HG03066 (cell line): ENCODE measurements around the gene TOLLIP.
"Not testable (repeated sequence)": the region's sequence is repeated elsewhere in the genome, so short reads cannot be mapped to it uniquely, and the experiment has no call there.

ENCODE experiments used
- ATAC-seq: cut with Tn5 transposase; IDR thresholded peaks from one replicate; pipeline ENCODE4 v1.9.1; 2021; ENCODE audit warnings: low read depth; ENCODE audit not compliant: unreplicated experiment

Gene TOLLIP

GRCh38 chr11:1267441-1268100, 41.9 kb downstream of the TOLLIP start:
- ATAC-seq = no peak

DNA sequence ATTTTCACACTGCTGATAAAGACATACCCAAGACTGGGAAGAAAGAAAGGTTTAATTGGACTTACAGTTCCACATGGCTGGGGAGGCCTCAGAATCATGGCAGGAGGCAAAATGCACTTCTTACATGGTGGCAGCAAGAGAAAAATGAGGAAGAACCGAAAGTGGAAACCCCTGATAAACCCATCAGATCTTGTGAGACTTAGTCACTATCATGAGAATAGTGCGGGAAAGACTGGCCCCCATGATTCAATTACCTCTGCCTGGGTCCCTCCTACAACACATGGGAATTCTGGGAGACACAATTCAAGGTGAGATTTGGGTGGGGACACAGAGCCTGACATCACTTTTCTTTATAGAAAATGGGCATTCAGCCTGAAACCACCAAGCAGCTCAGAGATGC, 42.5 kb downstream of the TOLLIP start:
- not testable (repeated sequence) for ATAC-seq

DNA sequence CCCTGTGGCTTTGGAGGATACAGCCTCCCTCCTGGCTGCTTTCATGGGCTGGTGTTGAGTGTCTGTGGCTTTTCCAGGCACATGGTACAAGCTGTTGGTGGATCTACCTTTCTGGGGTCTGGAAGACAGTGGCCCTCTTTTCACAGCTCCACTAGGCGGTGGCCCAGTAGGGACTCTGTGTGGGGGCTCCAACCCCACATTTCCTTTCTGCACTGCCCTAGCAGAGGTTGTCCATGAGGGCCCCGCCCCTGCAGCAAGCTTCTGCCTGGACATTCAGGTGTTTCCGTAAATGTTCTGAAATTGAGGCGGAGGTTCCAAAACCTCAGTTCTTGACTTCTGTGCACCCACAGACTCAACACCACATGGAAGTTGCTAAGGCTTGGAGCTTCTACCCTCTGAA, 44.0 kb downstream of the TOLLIP start:
- not testable (repeated sequence) for ATAC-seq

DNA sequence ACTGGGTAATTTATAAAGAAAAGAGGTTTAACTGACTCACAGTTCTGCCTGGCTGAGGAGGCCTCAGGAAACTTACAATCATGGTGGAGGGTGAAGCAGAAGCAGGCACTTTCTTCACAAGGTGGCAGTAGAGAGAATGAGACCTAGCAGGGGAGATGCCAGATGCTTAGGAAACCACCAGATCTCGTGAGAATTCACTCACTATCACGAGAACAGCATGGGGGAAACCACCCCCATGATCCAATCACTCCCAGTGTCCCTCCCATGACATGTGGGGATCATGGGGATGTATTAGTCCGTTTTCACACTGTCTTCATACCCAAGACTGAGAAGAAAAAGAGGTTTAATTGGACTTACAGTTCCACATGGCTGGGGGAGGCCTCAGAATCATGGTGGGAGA, 45.0 kb downstream of the TOLLIP start:
- ATAC-seq = not testable (repeated sequence)

DNA sequence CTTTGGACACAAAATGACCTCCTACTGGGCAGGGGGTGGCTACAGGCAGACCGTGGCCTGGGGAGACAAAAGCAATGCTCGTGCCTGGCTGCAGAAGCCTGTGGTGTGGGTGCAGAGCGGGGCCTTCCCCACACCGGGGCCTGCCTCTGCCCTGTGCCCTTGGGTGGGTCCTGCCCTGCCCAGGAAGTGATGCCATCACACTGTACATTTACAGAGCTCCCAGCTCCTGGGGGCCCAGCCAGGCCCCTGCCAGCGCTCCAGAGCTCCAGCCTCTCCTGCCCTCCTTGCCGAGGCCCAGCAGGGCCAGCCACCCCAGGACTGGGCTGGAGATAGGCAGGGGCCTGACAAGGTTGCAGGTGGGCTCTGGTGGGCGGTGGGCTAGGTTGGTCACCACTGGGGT, 46.4 kb downstream of the TOLLIP start:
- ATAC-seq = no peak

DNA sequence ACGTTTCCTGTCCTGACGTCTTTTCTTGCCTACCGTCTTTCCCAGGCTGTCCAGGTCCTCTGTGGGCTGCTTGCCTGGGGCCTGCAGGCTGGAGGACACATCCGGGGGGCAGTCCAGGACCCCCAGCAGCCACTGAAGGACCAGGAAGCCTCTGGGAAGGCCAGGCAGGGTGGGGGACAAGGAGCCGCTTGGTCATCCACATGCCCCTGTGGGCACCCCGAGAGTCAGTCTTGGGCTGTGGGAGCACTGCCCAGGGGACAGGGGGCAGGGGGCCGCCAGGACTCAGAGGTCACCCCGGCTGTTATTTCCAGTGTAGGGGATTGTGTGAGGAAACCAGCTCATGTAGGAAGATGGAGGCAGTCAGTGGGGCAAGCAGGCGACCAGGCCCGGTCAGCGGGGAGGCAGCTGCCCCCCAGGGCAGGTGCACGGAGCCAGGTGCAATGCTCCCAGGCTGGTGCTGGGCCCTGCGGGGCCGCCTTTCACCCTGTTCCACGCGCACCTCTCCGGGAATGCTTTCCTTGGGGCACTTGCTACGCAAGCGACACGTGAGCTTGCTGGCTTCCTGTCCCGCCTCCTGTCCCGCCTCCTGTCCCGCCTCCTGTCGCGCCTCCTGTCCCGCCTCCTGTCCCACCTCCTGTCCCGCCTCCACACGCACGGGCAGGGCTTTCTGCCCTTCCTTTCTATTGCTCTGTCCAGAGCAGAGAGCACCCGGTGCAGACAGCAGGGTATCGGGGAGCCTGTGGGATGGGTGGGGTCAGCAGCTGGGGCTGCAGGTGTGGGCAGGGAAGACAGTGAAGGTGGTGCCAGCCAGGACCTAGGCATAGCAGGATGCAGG, 47.0 kb downstream of the TOLLIP start:
- ATAC-seq = peak; percentile 63

DNA sequence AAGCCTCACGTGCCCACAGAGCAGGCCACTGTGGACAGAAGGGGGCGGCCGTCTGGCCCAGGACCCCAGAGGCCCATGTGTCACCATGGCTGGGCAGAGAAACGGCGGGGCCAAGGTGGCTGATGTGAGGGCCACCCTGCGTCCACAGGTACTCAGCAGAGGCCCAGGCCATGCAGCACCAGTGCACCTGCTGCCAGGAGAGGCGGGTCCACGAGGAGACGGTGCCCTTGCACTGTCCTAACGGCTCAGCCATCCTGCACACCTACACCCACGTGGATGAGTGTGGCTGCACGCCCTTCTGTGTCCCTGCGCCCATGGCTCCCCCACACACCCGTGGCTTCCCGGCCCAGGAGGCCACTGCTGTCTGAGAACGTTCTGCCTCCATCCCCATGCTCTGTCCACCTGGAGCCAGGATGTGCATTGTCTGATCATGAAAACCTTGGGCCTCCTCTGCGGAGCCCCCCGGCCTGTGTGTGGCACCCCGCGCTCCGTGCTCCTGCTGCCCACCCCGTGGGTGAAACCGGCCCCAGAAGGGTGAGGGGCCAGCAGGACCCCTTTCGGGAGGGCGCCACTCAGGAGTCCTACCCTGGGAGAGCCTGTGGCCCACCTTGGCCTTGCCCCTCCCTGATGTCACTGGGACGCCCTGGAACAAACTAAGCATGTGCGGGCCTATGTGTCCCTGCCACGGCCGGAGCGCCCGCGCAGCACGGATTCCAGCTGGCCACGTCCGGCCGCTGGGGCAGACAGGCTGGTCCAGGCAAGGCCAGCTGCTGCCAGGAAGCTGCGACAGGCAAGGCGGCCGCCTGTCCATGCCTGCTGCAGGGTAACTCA, 48.0 kb downstream of the TOLLIP start:
- no peak for ATAC-seq

DNA sequence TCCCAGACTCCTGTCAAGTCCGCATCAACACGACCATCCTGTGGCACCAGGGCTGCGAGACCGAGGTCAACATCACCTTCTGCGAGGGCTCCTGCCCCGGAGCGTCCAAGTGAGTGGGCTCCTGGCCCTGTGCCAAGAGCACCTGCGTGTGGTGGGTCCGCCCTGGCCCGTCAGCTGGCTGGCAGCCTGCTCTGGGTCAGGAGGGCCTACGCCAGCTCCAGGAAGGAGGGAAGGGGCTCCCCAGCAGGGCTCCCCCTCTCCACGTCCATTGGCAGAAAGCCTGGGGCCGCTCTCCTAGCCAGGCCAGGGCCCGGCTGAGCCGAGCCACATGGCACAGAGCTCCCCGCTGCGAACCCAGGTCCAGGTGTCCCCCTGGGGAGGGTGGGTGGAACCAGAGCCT, 48.8 kb downstream of the TOLLIP start:
- ATAC-seq = no peak

GRCh38 chr11:1260023-1260501, 49.4 kb downstream of the TOLLIP start:
- ATAC-seq = no peak

DNA sequence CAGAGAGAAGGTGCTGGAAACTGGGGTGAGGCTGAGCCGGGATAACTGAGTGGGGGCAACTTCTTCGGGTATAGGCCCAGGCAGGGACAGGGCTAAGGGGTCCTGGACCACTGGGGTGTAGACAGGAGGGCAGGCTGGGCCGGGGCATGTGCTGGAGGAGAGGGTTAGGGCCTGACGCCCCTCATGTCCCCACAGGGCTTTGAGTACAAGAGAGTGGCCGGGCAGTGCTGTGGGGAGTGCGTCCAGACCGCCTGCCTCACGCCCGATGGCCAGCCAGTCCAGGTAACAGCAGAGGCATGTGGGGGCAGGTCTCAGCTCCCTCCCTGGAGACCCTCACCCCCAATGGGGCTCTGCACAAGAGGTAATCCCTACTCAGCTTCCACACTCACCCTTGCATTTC, 49.9 kb downstream of the TOLLIP start:
- ATAC-seq = no peak

- ATAC-seq = no peak
Observed at GRCh38 chr11:1259076-1259461, 50.4 kb downstream of the TOLLIP start.

DNA sequence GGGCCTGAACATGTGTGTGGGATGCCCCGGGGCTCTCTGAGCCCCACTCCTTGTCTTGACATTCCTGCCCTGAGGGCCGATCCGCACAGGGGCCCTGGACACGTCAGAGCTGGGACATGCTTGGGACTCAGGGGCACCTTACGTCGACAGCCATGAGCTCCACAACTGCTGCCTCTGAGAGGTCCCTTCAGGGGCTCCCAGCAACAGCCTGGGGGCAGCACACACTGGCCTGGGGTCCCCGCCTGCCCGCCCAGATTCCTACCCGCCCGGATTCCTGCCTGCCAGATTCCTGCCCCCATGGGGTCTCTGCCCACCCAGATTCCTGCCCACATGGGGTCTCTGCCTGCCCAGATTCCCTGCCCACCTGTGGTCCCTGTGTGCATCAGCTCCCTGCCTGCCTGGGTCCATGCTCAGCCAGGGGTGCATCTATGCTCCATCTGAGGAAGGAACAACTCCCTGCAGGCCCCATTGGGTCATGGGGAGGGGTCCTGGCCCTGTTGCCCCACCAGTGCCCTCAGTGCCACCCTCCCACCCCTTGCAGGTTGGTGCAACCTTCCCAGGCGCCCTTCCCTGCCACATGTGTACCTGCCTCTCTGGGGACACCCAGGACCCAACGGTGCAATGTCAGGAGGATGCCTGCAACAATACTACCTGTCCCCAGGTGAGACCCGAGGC, 50.9 kb downstream of the TOLLIP start:
- no peak for ATAC-seq

- ATAC-seq = no peak
Observed at GRCh38 chr11:1257916-1258315, 51.5 kb downstream of the TOLLIP start.

- ATAC-seq = no peak
Observed at GRCh38 chr11:1257366-1257765, 52.1 kb downstream of the TOLLIP start.

GRCh38 chr11:1256257-1257045, 53.0 kb downstream of the TOLLIP start:
- ATAC-seq = no peak

DNA sequence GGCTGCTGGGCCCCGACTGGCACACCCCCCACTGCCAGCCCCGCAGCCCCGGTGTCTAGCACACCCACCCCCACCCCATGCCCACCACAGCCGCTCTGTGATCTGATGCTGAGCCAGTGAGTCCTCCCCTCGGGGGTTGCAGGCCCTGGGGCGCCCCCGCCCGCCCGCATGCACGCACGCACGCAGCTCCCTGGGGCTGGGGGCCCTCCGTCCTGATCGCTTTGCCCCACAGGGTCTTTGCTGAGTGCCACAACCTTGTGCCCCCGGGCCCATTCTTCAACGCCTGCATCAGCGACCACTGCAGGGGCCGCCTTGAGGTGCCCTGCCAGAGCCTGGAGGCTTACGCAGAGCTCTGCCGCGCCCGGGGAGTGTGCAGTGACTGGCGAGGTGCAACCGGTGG, 54.3 kb downstream of the TOLLIP start:
- ATAC-seq = no peak

- no peak for ATAC-seq
Observed at GRCh38 chr11:1254733-1255132, 54.7 kb downstream of the TOLLIP start.

DNA sequence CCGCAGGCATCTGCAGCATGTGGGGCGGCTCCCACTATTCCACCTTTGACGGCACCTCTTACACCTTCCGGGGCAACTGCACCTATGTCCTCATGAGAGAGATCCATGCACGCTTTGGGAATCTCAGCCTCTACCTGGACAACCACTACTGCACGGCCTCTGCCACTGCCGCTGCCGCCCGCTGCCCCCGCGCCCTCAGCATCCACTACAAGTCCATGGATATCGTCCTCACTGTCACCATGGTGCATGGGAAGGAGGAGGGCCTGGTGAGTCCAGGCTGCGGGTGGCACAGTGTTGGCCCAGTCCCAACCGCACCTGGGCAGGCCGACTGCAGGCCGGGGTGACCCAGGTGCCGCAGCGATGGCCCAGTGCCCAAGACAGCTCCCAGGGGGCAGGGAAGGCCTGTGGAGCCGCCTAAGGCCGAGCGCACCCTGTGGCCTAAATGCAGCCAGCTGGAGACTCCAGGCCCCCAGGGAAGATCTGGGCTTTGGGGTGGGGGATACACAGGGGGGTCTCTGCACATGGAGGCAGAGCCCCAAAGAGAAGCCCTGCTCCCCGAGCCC, 55.3 kb downstream of the TOLLIP start:
- ATAC-seq = no peak

- ATAC-seq = no peak
Observed at GRCh38 chr11:1253103-1253485, 56.3 kb downstream of the TOLLIP start.
